HEK293T (cell line): ENCODE measurements around the gene DHX40.

Source experiments
- BHLHE40 ChIP-seq: fragments of 450-650 bp; IDR thresholded peaks from 2 replicates; pipeline ENCODE4 v1.6.1; 2016; ENCODE audit warnings: mild to moderate bottlenecking, moderate library complexity, borderline replicate concordance
- ELF4 ChIP-seq: fragments of 450-650 bp; IDR thresholded peaks from 2 replicates; pipeline ENCODE4 v1.6.1; 2017; ENCODE audit warnings: antibody characterized with exemption
- FOXA1 ChIP-seq: fragments of 450-650 bp; IDR thresholded peaks from 2 replicates; pipeline ENCODE4 v1.6.1; 2016; ENCODE audit warnings: mild to moderate bottlenecking
- FOXM1 ChIP-seq: fragments of 450-650 bp; IDR thresholded peaks from 2 replicates; pipeline ENCODE4 v1.6.1; 2017; ENCODE audit warnings: mild to moderate bottlenecking, borderline replicate concordance
- HDGF ChIP-seq: fragments of 450-650 bp; IDR thresholded peaks from 2 replicates; pipeline ENCODE4 v1.6.1; 2017; ENCODE audit warnings: antibody characterized with exemption, borderline replicate concordance
- NFRKB ChIP-seq: fragments of 450-650 bp; IDR thresholded peaks from 2 replicates; pipeline ENCODE4 v1.6.1; 2016; ENCODE audit warnings: mild to moderate bottlenecking, moderate library complexity
- PKNOX1 ChIP-seq: fragments of 450-650 bp; IDR thresholded peaks from 2 replicates; pipeline ENCODE4 v1.6.1; 2016
- SUZ12 ChIP-seq: fragments of 450-650 bp; IDR thresholded peaks from 2 replicates; pipeline ENCODE4 v1.6.1; 2016; ENCODE audit warnings: mild to moderate bottlenecking
- TARDBP ChIP-seq: fragments of 450-650 bp; IDR thresholded peaks from 2 replicates; pipeline ENCODE4 v1.6.1; 2016
- ZNF384 ChIP-seq: fragments of 450-650 bp; IDR thresholded peaks from 2 replicates; pipeline ENCODE4 v1.6.1; 2016

DNA sequence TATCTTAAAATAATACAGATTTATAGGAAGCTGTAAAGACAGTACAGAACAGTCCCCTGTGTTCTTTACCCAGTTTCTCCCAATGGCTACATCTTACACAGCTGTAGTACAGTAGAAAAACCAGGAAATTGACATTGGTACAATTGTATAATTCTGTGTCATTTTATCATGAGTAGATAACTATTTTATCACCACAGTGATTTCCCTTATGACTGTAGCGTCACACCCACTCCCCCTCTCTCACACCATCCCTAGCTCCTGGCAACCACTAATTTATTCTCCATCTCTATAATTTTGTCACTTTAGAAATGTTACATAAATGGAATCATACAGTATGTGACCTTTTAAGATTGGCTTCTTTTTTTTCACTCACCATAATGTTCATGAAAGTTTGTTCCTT is 85.2 kb downstream of the DHX40 start:
- TF ChIP-seq NFRKB (no peak), FOXM1 (no peak), SUZ12 (no peak), PKNOX1 (no peak), FOXA1 (no peak), HDGF (no peak), ELF4 (no peak), ZNF384 (no peak), BHLHE40 (no peak), TARDBP (no peak)
